Endothelial cell (in vitro differentiated cells): ENCODE results near the gene CNOT3. TPM values are rescaled to one million over a fixed set of nuclear protein-coding genes. Genes with fewer than 3 reads are reported as not detected.

Experiments used
- DNase-seq: peaks from one replicate; pipeline ENCODE4 v3.0.0; 2021; ENCODE audit warnings: low spot score
- H3K27ac Mint-ChIP-seq: one replicate; pipeline ENCODE4 v1.8.0; 2021; ENCODE audit warnings: mixed read lengths, inconsistent platforms; ENCODE audit not compliant: unreplicated experiment
- H3K27me3 Mint-ChIP-seq: one replicate; pipeline ENCODE4 v1.8.0; 2021; ENCODE audit warnings: mild to moderate bottlenecking, moderate library complexity, mixed read lengths, inconsistent platforms; ENCODE audit not compliant: unreplicated experiment
- H3K36me3 Mint-ChIP-seq: one replicate; pipeline ENCODE4 v1.8.0; 2021; ENCODE audit warnings: mild to moderate bottlenecking, low read depth, mixed read lengths, inconsistent platforms; ENCODE audit not compliant: unreplicated experiment
- H3K4me1 Mint-ChIP-seq: one replicate; pipeline ENCODE4 v1.8.0; 2021; ENCODE audit warnings: mild to moderate bottlenecking, mixed read lengths, inconsistent platforms; ENCODE audit not compliant: unreplicated experiment
- H3K4me3 Mint-ChIP-seq: one replicate; pipeline ENCODE4 v1.8.0; 2021; ENCODE audit warnings: mild to moderate bottlenecking, mixed read lengths, inconsistent platforms; ENCODE audit not compliant: unreplicated experiment
- H3K9me3 Mint-ChIP-seq: one replicate; pipeline ENCODE4 v1.8.0; 2021; ENCODE audit warnings: mixed read lengths, inconsistent platforms; ENCODE audit not compliant: unreplicated experiment
- total RNA-seq: library from RNA; stranded (reverse); fragmentation: NEBNext Ultra II Directional; extraction: Animal tissue kit (Norgen Biotek cat#: 25700); gene quantifications from one replicate; pipeline ENCODE4 v1.2.1, GENCODE V29; 2021; ENCODE audit not compliant: unreplicated experiment
- TF ChIP-seq, protein P1 (sequence below): fragments of 200-600 bp; sonication (generic); IDR thresholded peaks from one replicate; pipeline ENCODE4 v1.5.0; 2021; ENCODE audit warnings: antibody characterized with exemption; ENCODE audit not compliant: unreplicated experiment

CNOT3 gene
- total RNA-seq, 1 donor from 2014 or later: 62.2 TPM

DNA sequence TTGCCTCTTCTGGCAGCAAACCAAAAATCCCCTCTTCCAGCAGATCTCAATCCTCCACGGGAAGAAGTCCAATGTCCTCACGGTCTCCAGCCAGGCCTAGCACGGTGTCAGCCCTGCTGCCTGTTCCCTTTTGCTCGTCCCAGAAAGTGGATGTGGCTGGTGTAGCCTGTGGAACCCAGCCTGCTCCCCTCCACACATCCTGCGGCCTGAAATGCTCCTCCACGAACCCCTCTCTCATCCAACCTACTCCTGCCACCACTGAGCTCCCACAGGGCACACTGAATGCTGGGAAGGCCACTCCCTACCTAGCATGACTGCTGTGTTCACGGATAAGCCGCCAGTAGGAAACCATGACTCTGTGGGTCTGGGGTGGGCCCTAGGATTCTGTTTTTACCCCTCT is 48.8 kb downstream of the CNOT3 start:
- Mint-ChIP-seq H3K36me3 (peaks cover 32% of the 10 kb centered on the region), H3K27ac (peak overlapping the region; percentile 24), H3K4me1 (peaks cover 26% of the 10 kb centered on the region), H3K9me3 (no peaks in the 10 kb centered on the region), H3K4me3 (peak overlapping the region; percentile 59), H3K27me3 (peaks cover 16% of the 10 kb centered on the region)
- TF ChIP-seq, protein P1, sequence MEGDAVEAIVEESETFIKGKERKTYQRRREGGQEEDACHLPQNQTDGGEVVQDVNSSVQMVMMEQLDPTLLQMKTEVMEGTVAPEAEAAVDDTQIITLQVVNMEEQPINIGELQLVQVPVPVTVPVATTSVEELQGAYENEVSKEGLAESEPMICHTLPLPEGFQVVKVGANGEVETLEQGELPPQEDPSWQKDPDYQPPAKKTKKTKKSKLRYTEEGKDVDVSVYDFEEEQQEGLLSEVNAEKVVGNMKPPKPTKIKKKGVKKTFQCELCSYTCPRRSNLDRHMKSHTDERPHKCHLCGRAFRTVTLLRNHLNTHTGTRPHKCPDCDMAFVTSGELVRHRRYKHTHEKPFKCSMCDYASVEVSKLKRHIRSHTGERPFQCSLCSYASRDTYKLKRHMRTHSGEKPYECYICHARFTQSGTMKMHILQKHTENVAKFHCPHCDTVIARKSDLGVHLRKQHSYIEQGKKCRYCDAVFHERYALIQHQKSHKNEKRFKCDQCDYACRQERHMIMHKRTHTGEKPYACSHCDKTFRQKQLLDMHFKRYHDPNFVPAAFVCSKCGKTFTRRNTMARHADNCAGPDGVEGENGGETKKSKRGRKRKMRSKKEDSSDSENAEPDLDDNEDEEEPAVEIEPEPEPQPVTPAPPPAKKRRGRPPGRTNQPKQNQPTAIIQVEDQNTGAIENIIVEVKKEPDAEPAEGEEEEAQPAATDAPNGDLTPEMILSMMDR: no peak
- no peak for DNase-seq

DNA sequence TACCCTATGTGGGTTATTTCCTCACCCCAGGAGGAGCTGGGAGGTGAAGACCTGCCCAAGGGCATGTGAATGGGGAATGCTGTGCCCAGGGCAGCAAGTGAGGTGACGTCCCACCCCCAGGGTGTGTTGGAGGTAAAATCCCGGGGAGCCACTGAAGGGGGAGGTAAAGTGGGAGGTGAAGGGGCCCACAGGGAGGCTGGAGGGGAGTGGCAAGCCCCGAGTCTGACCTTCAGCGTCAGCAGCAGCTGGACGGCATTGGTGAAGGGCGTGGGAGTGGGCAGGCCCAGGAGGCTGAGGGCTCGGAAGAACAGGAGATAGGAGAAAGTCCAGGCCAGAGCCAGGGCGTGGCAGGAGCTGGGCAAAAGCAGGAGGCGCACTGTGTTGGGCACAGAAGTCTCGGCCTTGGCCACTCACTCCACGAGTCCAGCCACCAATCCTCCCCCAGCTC is 49.4 kb downstream of the CNOT3 start:
- peak overlapping the region; percentile 13 for H3K27ac Mint-ChIP-seq
- peaks cover 16% of the 10 kb centered on the region for H3K27me3 Mint-ChIP-seq
- peaks cover 31% of the 10 kb centered on the region for H3K36me3 Mint-ChIP-seq
- TF ChIP-seq, protein P1: no peak
- H3K9me3 Mint-ChIP-seq: no peaks in the 10 kb centered on the region
- peaks cover 31% of the 10 kb centered on the region for H3K4me1 Mint-ChIP-seq
- peak overlapping the region; percentile 97 for H3K4me3 Mint-ChIP-seq
- no peak for DNase-seq

DNA sequence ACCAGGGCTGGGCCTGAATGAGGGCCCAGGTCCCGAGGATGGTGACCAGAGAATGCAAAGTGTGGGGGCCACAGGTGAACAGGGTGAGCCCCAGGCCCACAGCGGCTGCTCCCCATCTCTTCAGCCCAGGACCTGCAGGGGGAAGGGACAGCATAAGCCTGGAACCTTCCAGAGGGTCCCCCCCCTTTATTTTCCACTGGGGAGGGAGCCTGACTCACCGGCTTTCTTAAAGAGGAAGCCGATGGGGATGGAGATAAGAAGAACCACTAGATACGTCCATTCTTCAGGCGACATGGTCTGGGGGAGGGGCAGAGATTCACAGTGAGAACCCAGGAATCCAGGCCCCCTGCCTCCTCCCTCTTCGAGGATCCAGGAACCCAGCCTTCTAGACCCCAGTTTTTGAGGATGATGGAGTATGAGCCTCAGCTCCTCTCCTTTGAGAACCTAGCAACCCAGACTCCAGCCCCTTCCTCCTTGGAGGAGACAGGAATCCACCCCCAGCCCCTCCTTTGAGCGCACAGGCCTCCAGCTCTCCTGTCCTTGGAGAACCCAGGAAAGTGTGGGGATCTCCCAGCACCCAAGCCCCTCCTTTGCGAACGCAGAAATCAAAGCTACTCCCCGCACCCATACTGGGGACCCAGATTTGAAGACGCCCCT is 50.8 kb downstream of the CNOT3 start:
- Mint-ChIP-seq H3K9me3 (no peaks in the 10 kb centered on the region), H3K27me3 (peaks cover 25% of the 10 kb centered on the region), H3K4me1 (peaks cover 38% of the 10 kb centered on the region), H3K27ac (peak overlapping the region; percentile 92), H3K4me3 (peak overlapping the region; percentile 97), H3K36me3 (peaks cover 34% of the 10 kb centered on the region)
- TF ChIP-seq, protein P1: no peak
- no peak for DNase-seq

DNA sequence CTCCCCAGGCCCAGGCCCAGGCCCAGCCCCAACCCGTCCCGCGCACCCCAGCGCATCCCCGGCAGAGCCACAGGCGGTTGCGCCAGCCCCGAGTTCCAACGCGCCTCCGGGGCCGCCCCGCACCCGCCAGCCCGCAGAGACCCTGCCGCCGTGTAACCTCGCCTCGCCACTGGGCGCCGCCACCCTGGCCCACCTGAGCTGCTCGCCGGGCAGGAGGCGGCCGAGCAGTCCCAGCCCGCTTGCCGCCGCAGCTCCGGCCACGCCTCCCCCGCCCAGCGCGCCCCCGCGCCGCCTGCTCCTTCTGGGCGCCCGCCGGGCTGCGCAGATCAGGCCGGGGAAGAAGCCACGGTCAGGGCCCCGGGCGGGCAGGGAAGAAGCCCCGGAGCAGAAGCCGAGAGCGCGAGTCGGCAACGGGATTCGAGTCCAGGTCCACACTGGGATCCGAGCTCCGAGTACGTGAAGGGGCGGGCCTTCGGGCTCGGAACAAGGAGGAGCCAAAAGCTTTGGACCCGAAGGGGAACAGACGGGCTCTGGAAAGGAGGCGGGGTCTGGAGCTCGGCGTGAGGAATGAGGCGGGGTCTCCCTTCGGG is 51.7 kb downstream of the CNOT3 start, which contains the start of gene MBOAT7:
Gene MBOAT7 (minus strand): TSS at position 436 of the 590 bp plus-strand sequence. CDS start 1,072 bp downstream, outside the sequence.
- TF ChIP-seq, protein P1: no peak
- Mint-ChIP-seq H3K9me3 (no peaks in the 10 kb centered on the region), H3K27ac (peak within 1 kb of the TSS; percentile 100), H3K4me1 (peaks cover 33% of the 10 kb centered on the region), H3K27me3 (peaks cover 22% of the 10 kb centered on the region), H3K4me3 (peak within 1 kb of the TSS; percentile 99), H3K36me3 (peaks cover 34% of the 10 kb centered on the region)
- no peak for DNase-seq
